Kidney glomerular epithelial cell (primary cell): ENCODE results near the gene STOX2.
A peak's percentile ranks its signal among the peaks of the same experiment; 100 is the strongest.
"Not testable (repeated sequence)": the region's sequence is repeated elsewhere in the genome, so short reads cannot be mapped to it uniquely, and the experiment has no call there.

Experiments
- DNase-seq: peaks from one replicate; lab custom pipeline; 2025; lab: John Stamatoyannopoulos, UW

Gene STOX2

GRCh38 chr4:184022679-184023383, 117.7 kb downstream of the STOX2 start:
- DNase-seq = no peak

GRCh38 chr4:184024637-184025036, 119.5 kb downstream of the STOX2 start:
- no peak for DNase-seq

DNA sequence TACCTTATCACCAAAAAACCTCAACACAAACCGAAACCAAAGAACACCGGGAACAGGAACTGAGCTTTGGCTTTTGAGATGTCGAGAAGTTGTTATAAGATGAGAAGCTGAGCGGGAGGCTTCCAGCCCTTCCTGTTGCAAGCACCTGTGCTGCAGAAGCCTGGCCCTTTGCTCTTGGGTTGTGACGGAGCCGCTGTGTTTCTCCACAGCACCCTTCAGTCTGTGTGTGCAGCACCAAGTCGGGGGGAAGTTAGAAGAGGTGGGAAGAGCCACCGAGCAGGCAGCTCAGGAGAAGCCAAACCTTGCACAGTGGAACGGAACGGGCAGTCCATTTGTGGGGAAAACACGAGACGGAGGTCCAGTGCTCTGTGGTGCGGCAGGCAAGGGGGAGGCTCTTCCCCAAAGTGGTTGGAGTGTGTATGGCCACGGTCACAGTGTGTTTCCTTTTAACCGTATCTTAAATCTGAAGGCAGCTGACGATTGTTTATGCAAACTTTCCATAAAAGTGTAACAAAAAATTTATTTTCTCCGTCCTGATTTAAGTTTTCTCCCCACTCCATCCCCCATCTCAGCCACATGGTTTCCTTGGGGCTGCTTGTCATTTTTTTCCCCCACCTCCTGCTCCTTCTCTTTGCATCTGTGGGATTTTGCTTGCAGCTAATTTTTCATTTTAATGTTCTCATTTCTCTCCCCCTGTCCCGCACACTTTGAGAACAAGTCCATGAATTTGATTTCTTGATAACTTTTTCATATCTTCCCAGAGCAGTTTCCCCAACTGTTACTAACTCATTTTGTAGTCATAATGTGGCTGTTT, 123.7 kb downstream of the STOX2 start:
- DNase-seq = no peak

- no peak for DNase-seq
Measured at GRCh38 chr4:184030036-184030435, 124.9 kb downstream of the STOX2 start.

GRCh38 chr4:184030764-184031163, 125.7 kb downstream of the STOX2 start:
- DNase-seq = no peak

GRCh38 chr4:184032091-184032490, 127.0 kb downstream of the STOX2 start:
- peak; percentile 1 for DNase-seq

DNA sequence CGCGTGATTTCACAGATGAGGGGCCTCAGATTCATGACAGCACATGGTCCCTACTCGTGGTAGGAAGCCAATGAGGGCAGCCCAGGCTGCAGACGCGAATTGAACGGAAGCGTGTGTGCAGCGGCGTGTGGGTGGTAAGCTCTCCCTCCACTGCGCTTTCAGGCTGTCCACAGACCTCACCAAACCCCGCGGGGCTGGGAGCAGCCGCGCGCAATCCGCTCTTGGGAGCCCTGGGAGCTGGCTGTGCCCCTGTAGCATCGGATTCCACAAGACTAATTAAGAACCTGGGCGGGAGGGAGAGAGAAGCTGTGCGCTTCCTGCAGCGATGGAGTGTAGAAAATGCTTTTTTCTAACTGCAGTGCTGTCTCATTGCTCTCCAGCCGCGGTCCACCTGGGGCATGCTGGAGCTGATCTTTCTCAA, 134.9 kb downstream of the STOX2 start:
- no peak for DNase-seq

DNA sequence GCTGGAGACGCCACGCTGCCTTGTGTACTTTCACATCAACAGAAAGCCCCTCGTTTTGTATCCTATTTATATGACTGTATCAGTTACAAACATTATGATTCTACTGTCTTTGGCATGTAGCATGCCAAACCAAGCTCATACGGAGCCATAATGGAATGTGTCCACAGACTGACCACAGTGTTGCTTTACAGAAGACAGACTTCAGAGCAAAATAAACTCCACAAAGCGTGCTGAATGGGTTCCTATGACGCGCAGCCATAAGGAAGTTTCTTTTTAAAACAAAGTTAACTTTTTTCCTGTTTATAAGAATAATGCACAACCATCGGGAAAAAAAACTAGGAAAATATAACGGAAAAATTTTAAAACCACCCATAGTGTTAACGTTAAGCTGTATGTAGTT, 136.0 kb downstream of the STOX2 start:
- DNase-seq = no peak

DNA sequence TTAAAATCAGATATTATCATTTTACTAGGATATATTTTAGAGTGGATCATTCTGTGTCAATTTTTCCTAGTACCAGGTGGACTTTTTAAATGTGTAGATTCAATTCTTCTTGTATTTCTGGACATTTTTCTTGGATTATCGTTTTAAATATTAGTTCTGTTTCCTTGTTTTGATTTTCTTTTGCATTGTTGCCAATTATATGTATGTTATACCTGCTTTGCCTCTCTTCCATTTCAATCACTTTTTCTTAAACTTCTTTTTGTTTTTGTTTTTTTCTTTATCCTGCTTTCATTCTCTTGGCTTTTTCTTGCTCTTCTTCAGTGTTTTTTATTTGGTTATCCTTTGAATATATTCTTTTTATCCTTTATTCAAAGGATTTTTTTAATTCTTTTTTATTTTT, 141.0 kb downstream of the STOX2 start:
- no peak for DNase-seq

GRCh38 chr4:184051262-184051661, 146.2 kb downstream of the STOX2 start:
- DNase-seq = not testable (repeated sequence)

DNA sequence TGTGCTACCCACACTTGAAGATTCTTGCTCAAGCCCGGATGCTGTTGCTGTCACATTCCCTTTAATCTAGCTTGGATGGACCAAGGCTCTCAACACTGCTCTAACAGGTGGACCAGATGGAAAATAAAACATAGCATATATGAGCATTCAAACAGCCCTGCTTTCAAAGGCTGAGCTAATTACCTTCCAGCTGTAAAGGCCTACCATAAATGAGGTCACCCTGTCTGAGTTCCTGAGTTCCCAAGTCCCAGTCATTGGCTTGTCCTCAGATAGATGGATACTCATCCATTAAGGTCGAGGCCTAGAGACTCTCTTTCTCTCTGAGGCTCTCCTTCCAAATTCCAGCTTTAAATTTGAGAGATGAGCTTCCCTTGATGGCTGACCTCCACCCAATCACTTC, 147.5 kb downstream of the STOX2 start:
- DNase-seq = no peak

- no peak for DNase-seq
Measured at GRCh38 chr4:184053434-184053833, 148.3 kb downstream of the STOX2 start.

GRCh38 chr4:184056877-184057276, 151.8 kb downstream of the STOX2 start:
- DNase-seq = no peak

- DNase-seq = no peak
Measured at GRCh38 chr4:184058026-184058425, 152.9 kb downstream of the STOX2 start.

- no peak for DNase-seq
Measured at GRCh38 chr4:184059099-184059498, 154.0 kb downstream of the STOX2 start.

DNA sequence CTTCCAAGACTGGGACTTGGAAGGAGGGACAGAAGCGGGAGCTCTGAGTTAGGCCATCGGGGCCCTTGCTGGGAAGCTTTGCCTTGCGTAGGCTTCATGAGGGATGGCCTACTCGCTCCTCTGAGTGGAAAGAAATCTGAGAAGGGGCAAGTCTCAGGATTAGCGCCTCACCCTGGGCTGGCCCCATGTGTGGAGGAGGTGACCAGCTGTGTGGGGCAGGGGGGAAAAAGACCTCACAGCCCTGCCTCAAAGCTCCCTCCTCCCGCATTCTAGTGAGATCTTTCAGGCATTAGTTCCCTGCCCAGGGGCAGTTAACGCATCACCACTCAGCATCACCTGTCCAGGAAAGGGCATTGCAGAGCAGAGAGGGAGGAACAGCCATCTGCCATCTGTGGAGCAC, 156.5 kb downstream of the STOX2 start:
- no peak for DNase-seq

DNA sequence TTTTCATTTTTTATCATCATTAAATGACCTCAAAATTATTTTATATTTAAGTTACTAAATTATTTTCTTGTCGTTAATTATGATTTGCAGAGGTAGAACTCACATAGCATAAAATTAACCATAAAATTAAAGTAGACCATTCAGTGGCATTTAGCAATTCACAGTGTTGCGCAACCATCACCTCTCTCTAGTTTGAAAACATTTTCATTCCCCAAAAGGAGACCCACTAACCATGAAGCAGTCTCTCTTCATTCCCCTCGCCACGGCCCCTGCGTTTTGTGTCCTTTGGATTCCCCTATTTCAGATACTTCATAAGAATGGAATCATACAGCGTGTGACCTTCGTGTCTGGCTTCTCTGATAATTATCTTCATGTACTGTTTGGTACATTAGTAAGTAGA, 157.7 kb downstream of the STOX2 start:
- DNase-seq = no peak

GRCh38 chr4:184064877-184065276, 159.8 kb downstream of the STOX2 start:
- DNase-seq = no peak

GRCh38 chr4:184066584-184067300, 161.6 kb downstream of the STOX2 start:
- DNase-seq = no peak

DNA sequence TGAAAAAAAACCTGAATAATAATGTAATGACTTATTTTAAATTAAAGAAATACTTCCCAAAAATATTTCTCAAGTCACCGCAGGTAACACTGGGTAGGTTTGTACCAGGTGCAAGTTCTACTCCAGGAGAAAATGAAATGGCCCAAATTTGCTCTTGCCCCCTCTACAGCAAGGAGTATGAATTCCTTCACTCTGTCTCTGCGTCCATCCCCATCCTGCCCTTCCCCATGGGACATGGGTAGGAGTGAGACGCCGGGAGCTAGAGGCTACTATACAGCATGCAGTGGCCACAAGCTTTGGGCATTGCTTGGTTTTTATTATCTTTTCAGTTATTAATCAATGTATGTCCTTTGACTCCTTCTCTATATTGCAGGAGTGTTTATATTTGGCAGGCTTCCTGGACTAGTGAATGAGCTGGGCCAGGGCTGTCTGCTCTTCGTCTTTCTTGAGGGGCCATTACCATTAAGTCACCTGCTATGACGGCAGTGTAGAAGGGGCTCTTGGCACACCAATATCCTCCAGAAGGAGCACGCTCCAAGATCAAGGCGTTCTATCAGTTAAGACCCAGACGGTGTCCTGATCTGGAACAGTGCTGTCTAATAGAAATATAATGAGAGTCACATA, 162.9 kb downstream of the STOX2 start:
- DNase-seq = no peak
